Psoas muscle (tissue), 8 donors: ENCODE results near the gene PASD1. TPM values are rescaled to one million over a fixed set of nuclear protein-coding genes. Genes with fewer than 3 reads are reported as not detected.

ENCODE experiments used
- ATAC-seq, 4 donors: fragments of 200-7000 bp; cut with Tn5 transposase; one replicate each; pipeline ENCODE4 v1.9.1; 2020; ENCODE audit warnings: moderate library complexity in 3 of 4, mild to moderate bottlenecking in 2 of 4
- DNase-seq, 2 donors: peaks; one replicate each; pipeline ENCODE4 v3.0.0-alpha.2; 2020
- H3K27ac ChIP-seq: fragments of 200-600 bp; one replicate; pipeline ENCODE4 v1.8.0; 2022
- H3K27me3 ChIP-seq, 3 donors: fragments of 200-600 bp in 1 of 3; one replicate each; pipeline versions ENCODE4 v1.6.1 to v1.8.0; 2013 to 2022; ENCODE audit warnings: low read length in 2 of 3, mild to moderate bottlenecking in 2 of 3, moderate library complexity in 1 of 3; ENCODE audit not compliant: insufficient read depth in 3 of 3
- H3K36me3 ChIP-seq, 2 donors: fragments of 200-600 bp in 1 of 2; one replicate each; pipeline versions ENCODE4 v1.6.1 to v1.8.0; 2013 to 2022; ENCODE audit warnings: low read depth in 1 of 2, mild to moderate bottlenecking in 1 of 2, moderate library complexity in 1 of 2; ENCODE audit not compliant: insufficient read depth in 1 of 2
- H3K4me1 ChIP-seq: fragments of 200-600 bp; one replicate; pipeline ENCODE4 v1.8.0; 2022
- H3K4me3 ChIP-seq: fragments of 200-600 bp; one replicate; pipeline ENCODE4 v1.8.0; 2022; ENCODE audit warnings: mild to moderate bottlenecking
- H3K9me3 ChIP-seq: fragments of 200-600 bp; one replicate; pipeline ENCODE4 v1.8.0; 2022
- WGBS, 3 donors: extraction: QIAGEN DNeasy Blood & Tissue Kit; methylation state at CpG; one replicate each; pipeline versions ENCODE4 v1.1.6 to v1.1.7; 2013; 5-methylcytosine and 5-hydroxymethylcytosine counted together
- intact Hi-C, 2 donors: fragments of 100-400 bp; cut with DNase I; formaldehyde crosslinking; loops; one replicate each; pipeline versions ENCODE4 v1.11.0 to v1.14.2; 2022
- polyA plus RNA-seq, 3 donors: library from polyadenylated mRNA; stranded (reverse); fragments of 200-250 nt; gene quantifications; one replicate each; pipeline ENCODE4 v1.2.3, GENCODE V29; 2013
- total RNA-seq, 4 donors: library from RNA; stranded (reverse); fragmentation: NEBNext Ultra II Directional in 2 of 4; extraction: Animal tissue kit (Norgen Biotek cat#: 25700) in 2 of 4; gene quantifications; one replicate each; pipeline versions ENCODE4 v1.2.1 to v1.2.4, GENCODE V29; 2021 to 2023
- TF ChIP-seq, protein P1 (sequence below): fragments of 200-600 bp; IDR thresholded peaks from one replicate; pipeline ENCODE4 v1.8.0; 2022; ENCODE audit warnings: antibody characterized with exemption
- donor health status: healthy with polysubstance abuse.
- donor health status: DM: no; HTN: no; CAD: no; lungs with moderate emphysema.
- donor health status: Bipolar disorder and iron deficiency.
- donor health status: healthy.
- donor health status: DM: yes; HTN: yes; CAD: no.
- donor health status: DM: no; HTN: no; CAD: no.
- donor health status: DM: no; HTN: no; CAD: no.
- donor health status: DM: yes; HTN: yes; CAD: no.

The PASD1 gene
- total and polyA plus RNA-seq, 7 donors, result 0.01 TPM; not detected in 6

- H3K36me3 ChIP-seq, result no peaks in the 10 kb centered on the region
- no peaks in the 10 kb centered on the region for H3K27me3 ChIP-seq
- no peak for DNase-seq
- no peaks in the 10 kb centered on the region for H3K9me3 ChIP-seq
- no peaks in the 10 kb centered on the region for H3K4me1 ChIP-seq
- intact Hi-C loops, result no loop called here
- no peak overlapping the region for H3K4me3 ChIP-seq
- WGBS, 3 donors, result 41 to 51% (median 49%) methylated on average over 2 of the region's 2 CpGs
- TF ChIP-seq, protein P1, sequence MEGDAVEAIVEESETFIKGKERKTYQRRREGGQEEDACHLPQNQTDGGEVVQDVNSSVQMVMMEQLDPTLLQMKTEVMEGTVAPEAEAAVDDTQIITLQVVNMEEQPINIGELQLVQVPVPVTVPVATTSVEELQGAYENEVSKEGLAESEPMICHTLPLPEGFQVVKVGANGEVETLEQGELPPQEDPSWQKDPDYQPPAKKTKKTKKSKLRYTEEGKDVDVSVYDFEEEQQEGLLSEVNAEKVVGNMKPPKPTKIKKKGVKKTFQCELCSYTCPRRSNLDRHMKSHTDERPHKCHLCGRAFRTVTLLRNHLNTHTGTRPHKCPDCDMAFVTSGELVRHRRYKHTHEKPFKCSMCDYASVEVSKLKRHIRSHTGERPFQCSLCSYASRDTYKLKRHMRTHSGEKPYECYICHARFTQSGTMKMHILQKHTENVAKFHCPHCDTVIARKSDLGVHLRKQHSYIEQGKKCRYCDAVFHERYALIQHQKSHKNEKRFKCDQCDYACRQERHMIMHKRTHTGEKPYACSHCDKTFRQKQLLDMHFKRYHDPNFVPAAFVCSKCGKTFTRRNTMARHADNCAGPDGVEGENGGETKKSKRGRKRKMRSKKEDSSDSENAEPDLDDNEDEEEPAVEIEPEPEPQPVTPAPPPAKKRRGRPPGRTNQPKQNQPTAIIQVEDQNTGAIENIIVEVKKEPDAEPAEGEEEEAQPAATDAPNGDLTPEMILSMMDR, result no peak
- no peak overlapping the region for H3K27ac ChIP-seq
- no peak for ATAC-seq
Observed at GRCh38 chrX:151523351-151523750, 40.1 kb upstream of the PASD1 start.

DNA sequence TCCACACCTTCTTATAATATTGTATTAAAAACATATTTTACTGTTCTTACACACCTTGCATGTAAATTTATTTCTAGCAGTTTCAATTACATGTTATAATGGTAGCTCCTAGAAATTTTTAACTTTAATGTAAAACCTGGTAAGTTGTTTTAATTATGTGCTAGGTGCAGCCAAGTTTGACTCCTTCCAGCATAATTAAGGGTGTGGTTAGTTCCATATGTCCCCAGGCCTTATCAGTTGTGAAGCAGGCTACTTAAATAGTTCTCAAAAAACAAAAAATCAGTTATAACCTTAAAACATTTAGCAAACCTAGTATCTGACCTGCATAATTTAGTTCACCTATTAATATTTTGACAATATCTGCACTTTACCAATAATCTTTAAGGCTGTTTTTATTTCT, 26.9 kb upstream of the PASD1 start:
- Histone ChIP-seq H3K27me3 (no peaks in the 10 kb centered on the region), H3K9me3 (no peaks in the 10 kb centered on the region), H3K36me3 (no peaks in the 10 kb centered on the region), H3K4me3 (no peak overlapping the region), H3K4me1 (no peaks in the 10 kb centered on the region), H3K27ac (no peak overlapping the region)
- TF ChIP-seq, protein P1, result no peak
- ATAC-seq (no peak), DNase-seq (no peak)
- intact Hi-C loops, result no loop called here

DNA sequence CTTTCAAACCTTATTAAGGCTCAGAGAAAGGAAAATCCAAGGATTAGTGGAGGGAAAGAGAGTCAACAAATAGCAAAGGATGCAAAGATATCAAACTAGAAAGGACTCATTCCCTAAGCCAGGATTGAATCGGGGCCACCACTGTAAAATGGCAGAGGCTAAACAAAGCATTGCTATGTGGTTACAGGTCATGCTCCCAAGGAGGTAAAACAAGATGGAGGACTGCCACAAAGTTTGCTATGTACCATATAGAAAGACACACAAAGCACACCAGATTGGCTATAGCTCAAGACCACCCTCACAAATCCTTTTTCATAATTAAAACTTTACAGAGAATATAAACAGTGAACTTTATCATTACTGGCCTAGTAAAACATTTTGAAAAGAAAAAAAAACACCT, 25.9 kb upstream of the PASD1 start:
- WGBS, 3 donors, result 58 to 94% (median 91%) methylated on average over 1 of the region's 1 CpG

DNA sequence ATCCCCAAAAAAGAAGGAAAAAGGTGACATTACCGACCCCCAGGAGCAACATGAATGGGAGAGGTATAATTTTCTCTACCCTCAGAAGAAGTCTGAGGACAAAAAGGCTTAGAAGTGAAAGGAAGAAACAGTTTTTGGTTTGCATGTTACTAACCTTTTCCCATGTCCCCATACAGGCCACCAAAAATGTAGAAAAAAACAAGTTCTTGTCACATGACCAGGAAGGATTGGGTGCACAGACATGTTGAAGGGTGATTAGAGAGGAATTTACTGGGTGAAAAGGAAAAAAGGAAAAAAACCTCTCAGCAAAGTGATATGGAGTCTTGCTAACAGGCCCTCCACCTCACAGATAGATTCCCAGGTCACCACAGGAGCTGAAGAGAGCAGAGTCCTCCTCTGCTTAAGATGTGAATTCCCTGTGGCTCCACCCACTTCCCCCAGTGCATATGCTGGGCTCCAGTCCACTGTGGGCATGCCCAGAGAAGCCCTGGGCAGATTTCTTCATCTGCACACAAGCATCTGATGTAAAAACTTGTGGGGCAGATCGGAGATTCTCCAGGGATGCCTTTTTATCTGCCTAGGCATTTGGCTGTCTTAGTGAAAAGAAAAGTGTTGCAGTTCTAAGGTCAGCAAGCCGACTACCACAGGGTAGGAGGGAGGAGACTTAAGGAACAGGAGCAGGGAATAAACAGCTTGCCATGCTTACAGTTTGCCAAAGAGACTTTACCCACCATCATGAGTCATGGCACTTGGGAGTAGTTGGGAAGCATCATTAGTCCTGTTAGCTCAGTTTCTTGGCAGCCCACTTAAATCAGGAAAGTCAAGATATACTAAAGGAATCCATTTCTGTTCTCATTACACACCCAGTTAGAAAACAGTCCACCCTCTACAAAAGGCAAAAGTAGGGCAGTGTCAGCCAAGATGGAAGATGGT, 25.0 kb upstream of the PASD1 start:
- Histone ChIP-seq H3K9me3 (no peaks in the 10 kb centered on the region), H3K27me3 (no peaks in the 10 kb centered on the region), H3K27ac (no peak overlapping the region), H3K4me1 (no peaks in the 10 kb centered on the region), H3K4me3 (no peak overlapping the region), H3K36me3 (no peaks in the 10 kb centered on the region)
- 45 to 71% (median 68%) methylated on average over 3 of the region's 3 CpGs for WGBS, 3 donors
- intact Hi-C loops, result no loop called here
- DNase-seq (no peak), ATAC-seq (no peak)
- TF ChIP-seq, protein P1, result no peak

More for the DNA sequence above, 25.9 kb upstream of the PASD1 start:
- Histone ChIP-seq H3K27me3 (no peaks in the 10 kb centered on the region), H3K4me3 (no peak overlapping the region), H3K9me3 (no peaks in the 10 kb centered on the region), H3K4me1 (no peaks in the 10 kb centered on the region), H3K27ac (no peak overlapping the region), H3K36me3 (no peaks in the 10 kb centered on the region)
- TF ChIP-seq, protein P1, result no peak
- DNase-seq (no peak), ATAC-seq (no peak)
- intact Hi-C loops, result no loop called here
